Right cardiac atrium (tissue), 5 donors: ENCODE results near the gene SLFN5. TPM values are rescaled to one million over a fixed set of nuclear protein-coding genes. Genes with fewer than 3 reads are reported as not detected.
"Not testable (repeated sequence)": the region's sequence is repeated elsewhere in the genome, so short reads cannot be mapped to it uniquely, and the experiment has no call there.

Source experiments
- ATAC-seq, 2 donors: fragments of 200-7000 bp; cut with Tn5 transposase; one replicate each; pipeline versions ENCODE4 v1.8.0 to v1.9.1; 2020; ENCODE audit warnings: moderate library complexity in 2 of 2, mild to moderate bottlenecking in 1 of 2
- DNase-seq, 3 donors: peaks; one replicate each; pipeline ENCODE4 v3.0.0-alpha.2; 2020
- H3K27ac ChIP-seq: one replicate; pipeline ENCODE4 v1.5.1; 2013; ENCODE audit warnings: mild to moderate bottlenecking, low read length, control low read depth, moderate library complexity
- H3K27me3 ChIP-seq: one replicate; pipeline ENCODE4 v1.6.1; 2013; ENCODE audit not compliant: control insufficient read depth, insufficient read depth
- H3K4me1 ChIP-seq: one replicate; pipeline ENCODE4 v1.6.1; 2013; ENCODE audit warnings: low read length; ENCODE audit not compliant: control insufficient read depth, insufficient read depth
- H3K4me3 ChIP-seq: one replicate; pipeline ENCODE4 v1.5.1; 2013; ENCODE audit warnings: low read length, control low read depth
- H3K9me3 ChIP-seq: one replicate; pipeline ENCODE4 v1.6.1; 2013; ENCODE audit warnings: low read length; ENCODE audit not compliant: control insufficient read depth
- WGBS: extraction: QIAGEN DNeasy Blood & Tissue Kit; methylation state at CpG from one replicate; pipeline ENCODE4 v1.1.7; 2013; 5-methylcytosine and 5-hydroxymethylcytosine counted together
- intact Hi-C, 4 donors: fragments of 100-400 bp; cut with DNase I; formaldehyde crosslinking; loops; one replicate each; pipeline versions ENCODE4 v1.11.0 to v1.14.0; 2022 to 2023
- polyA plus RNA-seq: library from polyadenylated mRNA; stranded (reverse); fragments of 200-250 nt; gene quantifications from one replicate; pipeline ENCODE4 v1.2.3, GENCODE V29; 2013
- total RNA-seq, 4 donors: library from RNA; stranded (reverse); fragmentation: NEBNext Ultra II Directional; extraction: Animal tissue kit (Norgen Biotek cat#: 25700); gene quantifications; one replicate each; pipeline ENCODE4 v1.2.1, GENCODE V29; 2021
- donor health status: healthy with polysubstance abuse.
- donor health status: DM: no; HTN: yes; CAD: no.
- donor health status: DM: no; HTN: no; CAD: no.
- donor health status: DM: no; HTN: yes; CAD: no; lungs with severe emphysema.
- donor health status: DM: yes; HTN: yes; CAD: no.

SLFN5 gene
- total and polyA plus RNA-seq, 5 donors, result 3.9 to 24.0 (median 16.5) TPM

DNA sequence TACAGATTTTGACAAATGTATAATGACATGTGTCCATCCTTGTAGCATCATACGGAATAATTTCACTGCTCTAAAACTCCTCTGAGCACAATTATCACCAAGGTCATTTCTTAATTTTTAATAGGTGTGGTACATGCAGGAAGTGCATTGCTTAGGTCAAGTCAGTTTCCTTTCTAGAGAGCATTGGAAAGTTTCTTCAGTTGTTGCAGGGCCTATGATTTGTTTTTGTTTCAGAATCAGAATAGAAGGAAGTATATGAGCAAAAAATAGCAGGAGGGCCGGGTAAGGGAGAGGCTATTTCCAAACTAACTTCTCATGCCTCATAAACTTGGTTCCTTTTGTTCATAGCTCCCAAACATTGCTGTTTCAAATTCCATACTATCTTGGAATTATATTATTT, 24.0 kb upstream of the SLFN5 start:
- H3K27ac ChIP-seq, result no peak overlapping the region
- no peak overlapping the region for H3K4me3 ChIP-seq
- no peaks in the 10 kb centered on the region for H3K9me3 ChIP-seq
- WGBS, result 55% methylated on average over 2 of the region's 2 CpGs
- H3K4me1 ChIP-seq, result no peaks in the 10 kb centered on the region
- intact Hi-C loops, result loop anchor here in 1 of 4 donors (10.0 kb wide), 1 partner anchor 46 kb away; no protein-coding TSS in a partner anchor
- ATAC-seq (peak; percentile 59 to 80), DNase-seq (no peak)
- H3K27me3 ChIP-seq, result no peaks in the 10 kb centered on the region

DNA sequence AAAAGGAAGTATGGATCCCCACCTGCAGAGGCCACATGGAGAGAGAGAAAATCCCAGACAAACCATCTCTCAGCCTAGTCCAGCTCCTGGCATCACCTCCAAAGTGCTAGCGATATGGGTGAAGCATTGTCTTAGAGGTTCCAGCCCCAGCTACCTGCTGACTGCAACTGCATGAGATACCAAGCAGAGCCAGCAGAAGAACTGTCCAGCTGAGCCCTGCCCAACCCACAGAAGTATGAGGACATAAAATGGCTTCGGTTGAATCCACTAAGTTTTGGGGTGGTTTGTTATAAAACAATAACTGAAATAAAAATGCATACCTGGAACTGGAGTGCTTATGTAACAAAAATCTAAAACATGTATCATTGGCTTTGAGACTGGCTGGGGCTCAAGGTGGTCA, 20.4 kb upstream of the SLFN5 start:
- Histone ChIP-seq H3K9me3 (no peaks in the 10 kb centered on the region), H3K4me3 (no peak overlapping the region), H3K27ac (no peak overlapping the region), H3K27me3 (no peaks in the 10 kb centered on the region), H3K4me1 (no peaks in the 10 kb centered on the region)
- intact Hi-C loops, result no loop called here
- ATAC-seq (no peak), DNase-seq (no peak)
- WGBS, result 96% methylated on average over 2 of the region's 2 CpGs

DNA sequence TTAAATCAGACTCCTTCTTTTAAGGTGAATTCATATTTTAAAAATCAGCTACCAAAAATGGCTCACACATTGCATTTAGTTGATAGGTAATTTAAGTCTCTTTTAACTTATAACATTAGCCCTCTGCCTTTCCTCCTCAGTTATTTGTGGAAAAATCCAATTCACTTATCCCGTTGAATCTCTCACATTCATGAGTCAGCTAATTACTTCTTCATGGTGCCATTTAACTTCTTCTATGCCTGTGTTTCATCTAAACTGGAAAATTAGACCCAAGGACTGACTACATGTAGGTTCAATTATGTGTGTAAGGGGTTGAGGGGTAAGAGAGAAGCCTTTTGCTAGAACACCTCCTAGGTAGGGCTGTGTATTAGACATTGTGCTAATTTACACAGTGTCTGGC, 18.4 kb upstream of the SLFN5 start:
- no peaks in the 10 kb centered on the region for H3K9me3 ChIP-seq
- DNase-seq (no peak), ATAC-seq (no peak)
- intact Hi-C loops, result no loop called here
- H3K4me3 ChIP-seq, result no peak overlapping the region
- no peaks in the 10 kb centered on the region for H3K27me3 ChIP-seq
- 35% methylated on average over 1 of the region's 1 CpG for WGBS
- H3K27ac ChIP-seq, result no peak overlapping the region
- H3K4me1 ChIP-seq, result no peaks in the 10 kb centered on the region

DNA sequence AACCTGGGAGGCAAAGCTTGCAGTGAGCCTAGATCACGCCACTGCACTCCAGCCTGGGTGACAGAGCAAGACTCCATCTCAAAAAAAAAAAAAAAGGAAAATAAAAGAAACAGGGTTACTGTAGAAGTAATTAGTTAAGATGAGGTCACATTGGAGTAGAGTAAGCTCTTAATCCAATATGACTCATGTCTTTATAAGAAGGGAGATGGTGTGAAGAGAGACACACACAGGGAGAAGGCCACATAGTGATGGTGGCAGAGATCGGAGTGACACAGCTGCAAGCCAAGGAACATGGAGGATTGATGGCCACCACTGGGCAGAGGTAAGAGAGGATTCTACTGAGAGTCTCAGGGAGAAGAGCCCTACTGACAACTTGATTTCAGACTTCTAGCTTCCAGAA, 15.3 kb upstream of the SLFN5 start:
- intact Hi-C loops, result no loop called here
- ATAC-seq (no peak), DNase-seq (no peak)
- 95% methylated on average over 2 of the region's 2 CpGs for WGBS
- Histone ChIP-seq H3K27me3 (no peaks in the 10 kb centered on the region), H3K27ac (no peak overlapping the region), H3K4me3 (no peak overlapping the region), H3K9me3 (no peaks in the 10 kb centered on the region), H3K4me1 (no peaks in the 10 kb centered on the region)

GRCh38 chr17:35229638-35230037, 13.2 kb upstream of the SLFN5 start:
- no peak for DNase-seq
- no peaks in the 10 kb centered on the region for H3K4me1 ChIP-seq
- ATAC-seq, result no peak
- WGBS, result 76% methylated on average over 1 of the region's 1 CpG
- H3K27me3 ChIP-seq, result no peaks in the 10 kb centered on the region
- H3K27ac ChIP-seq, result no peak overlapping the region
- intact Hi-C loops, result no loop called here
- H3K9me3 ChIP-seq, result no peaks in the 10 kb centered on the region
- H3K4me3 ChIP-seq, result no peak overlapping the region

DNA sequence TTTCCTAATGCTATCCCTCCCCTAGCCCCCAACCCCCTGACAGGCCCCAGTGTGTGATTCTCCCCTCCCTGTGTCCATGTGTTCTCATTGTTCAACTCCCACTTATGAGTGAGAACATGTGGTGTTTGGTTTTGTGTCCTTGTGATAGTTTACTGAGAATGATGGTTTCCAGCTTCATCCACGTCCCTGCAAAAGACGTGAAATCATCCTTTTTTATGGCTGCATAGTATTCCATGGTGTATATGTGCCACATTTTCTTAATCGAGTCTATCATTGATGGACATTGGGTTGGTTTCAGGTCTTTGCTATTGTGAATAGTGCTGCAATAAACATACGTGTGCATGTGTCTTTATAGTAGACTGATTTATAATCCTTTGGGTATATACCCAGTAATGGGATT, 8.6 kb upstream of the SLFN5 start:
- H3K27me3 ChIP-seq, H3K4me1 ChIP-seq, H3K27ac ChIP-seq, DNase-seq, ATAC-seq, intact Hi-C loops, H3K4me3 ChIP-seq, H3K9me3 ChIP-seq: not testable (repeated sequence)
- 86% methylated on average over 4 of the region's 4 CpGs for WGBS

DNA sequence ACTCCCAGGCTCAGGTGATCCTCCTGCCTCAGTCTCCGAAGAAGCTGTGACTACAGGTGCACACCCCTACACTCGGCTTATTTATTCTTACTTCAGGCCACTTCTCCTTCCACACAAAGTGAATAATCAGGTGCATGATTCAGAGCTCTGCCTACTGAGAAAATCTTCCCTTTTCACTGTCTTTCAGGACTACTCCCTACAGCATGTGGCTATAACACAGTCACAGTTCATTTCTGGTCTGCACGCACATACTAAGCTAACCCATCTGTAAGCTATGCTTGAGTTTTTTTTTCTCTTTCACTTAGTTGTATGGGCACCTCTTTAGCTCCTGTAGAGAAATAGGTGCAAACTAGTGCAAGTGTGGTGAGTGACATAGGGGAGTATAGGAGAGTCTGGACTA, 7.6 kb upstream of the SLFN5 start:
- intact Hi-C loops, result no loop called here
- H3K9me3 ChIP-seq, result no peaks in the 10 kb centered on the region
- WGBS, result 87% methylated on average over 3 of the region's 3 CpGs

GRCh38 chr17:35235917-35236316, 7.0 kb upstream of the SLFN5 start:
- intact Hi-C loops, result no loop called here
- H3K4me1 ChIP-seq, result no peaks in the 10 kb centered on the region
- ATAC-seq, result no peak
- no peaks in the 10 kb centered on the region for H3K27me3 ChIP-seq
- H3K4me3 ChIP-seq, result no peak overlapping the region
- 47% methylated on average over 2 of the region's 2 CpGs for WGBS
- DNase-seq, result no peak
- H3K27ac ChIP-seq, result no peak overlapping the region
- no peaks in the 10 kb centered on the region for H3K9me3 ChIP-seq

More for the DNA sequence above, 7.6 kb upstream of the SLFN5 start:
- H3K27ac ChIP-seq, result no peak overlapping the region
- H3K27me3 ChIP-seq, result no peaks in the 10 kb centered on the region
- DNase-seq (no peak), ATAC-seq (no peak)
- no peaks in the 10 kb centered on the region for H3K4me1 ChIP-seq
- H3K4me3 ChIP-seq, result no peak overlapping the region

DNA sequence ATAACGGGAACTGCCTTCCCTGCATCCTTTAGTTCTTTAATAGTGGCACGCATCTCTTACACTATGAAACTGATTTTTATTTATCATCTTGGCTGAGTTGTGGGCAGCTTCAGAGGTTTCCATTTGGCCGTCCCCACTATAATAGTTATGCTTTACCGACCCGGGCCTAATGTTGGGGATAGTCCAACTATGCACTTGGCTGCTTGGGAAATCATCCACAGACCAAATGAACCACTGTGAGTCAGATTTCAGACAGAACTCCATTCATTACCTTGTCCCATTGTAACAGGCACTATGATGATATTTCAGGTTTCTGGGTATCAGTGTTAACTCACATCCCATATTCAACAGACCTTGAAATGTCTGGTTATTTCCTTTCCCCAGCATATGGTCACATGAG, 6.1 kb upstream of the SLFN5 start:
- no peaks in the 10 kb centered on the region for H3K27me3 ChIP-seq
- intact Hi-C loops, result no loop called here
- no peaks in the 10 kb centered on the region for H3K4me1 ChIP-seq
- H3K4me3 ChIP-seq, result no peak overlapping the region
- H3K9me3 ChIP-seq, result no peaks in the 10 kb centered on the region
- ATAC-seq, result no peak
- WGBS, result 73% methylated on average over 5 of the region's 5 CpGs
- DNase-seq, result no peak
- no peak overlapping the region for H3K27ac ChIP-seq

GRCh38 chr17:35238821-35239220, 4.1 kb upstream of the SLFN5 start:
- DNase-seq (no peak), ATAC-seq (no peak)
- 72% methylated on average over 2 of the region's 2 CpGs for WGBS
- Histone ChIP-seq H3K4me1 (no peaks in the 10 kb centered on the region), H3K9me3 (no peaks in the 10 kb centered on the region), H3K27ac (no peak overlapping the region), H3K4me3 (no peak overlapping the region), H3K27me3 (no peaks in the 10 kb centered on the region)
- intact Hi-C loops, result no loop called here

- Histone ChIP-seq H3K4me3 (no peak overlapping the region), H3K27me3 (no peaks in the 10 kb centered on the region), H3K9me3 (no peaks in the 10 kb centered on the region), H3K27ac (no peak overlapping the region), H3K4me1 (peaks cover under 1% of the 10 kb centered on the region)
- no peak for DNase-seq
- ATAC-seq, result no peak
- WGBS, result 82% methylated on average over 4 of the region's 4 CpGs
- intact Hi-C loops, result no loop called here
These were observed 3.0 kb upstream of the SLFN5 start for GRCh38 chr17:35239823-35240222.

GRCh38 chr17:35240861-35241260, 2.0 kb upstream of the SLFN5 start:
- intact Hi-C loops, result no loop called here

More at GRCh38 chr17:35240861-35241260, 2.0 kb upstream of the SLFN5 start:
- Histone ChIP-seq H3K27ac (no peak overlapping the region), H3K9me3 (no peaks in the 10 kb centered on the region), H3K4me3 (no peak overlapping the region), H3K27me3 (no peaks in the 10 kb centered on the region), H3K4me1 (peaks cover 2% of the 10 kb centered on the region)
- peak in 1 of 3 donors; percentile 50 for DNase-seq
- WGBS, result 97% methylated on average over 8 of the region's 8 CpGs
- ATAC-seq, result no peak
